GM12892 (cell line): Measurements from ENCODE around the gene ZSCAN29.

Experiments
- POLR2A ChIP-seq: IDR thresholded peaks from 2 replicates; pipeline ENCODE4 v1.6.1; 2011; ENCODE audit warnings: low read depth, low read length, control low read depth
- POLR2AphosphoS5 ChIP-seq: IDR thresholded peaks from 2 replicates; pipeline ENCODE4 v1.6.1; 2011; ENCODE audit warnings: low read depth, low read length, control low read depth

DNA sequence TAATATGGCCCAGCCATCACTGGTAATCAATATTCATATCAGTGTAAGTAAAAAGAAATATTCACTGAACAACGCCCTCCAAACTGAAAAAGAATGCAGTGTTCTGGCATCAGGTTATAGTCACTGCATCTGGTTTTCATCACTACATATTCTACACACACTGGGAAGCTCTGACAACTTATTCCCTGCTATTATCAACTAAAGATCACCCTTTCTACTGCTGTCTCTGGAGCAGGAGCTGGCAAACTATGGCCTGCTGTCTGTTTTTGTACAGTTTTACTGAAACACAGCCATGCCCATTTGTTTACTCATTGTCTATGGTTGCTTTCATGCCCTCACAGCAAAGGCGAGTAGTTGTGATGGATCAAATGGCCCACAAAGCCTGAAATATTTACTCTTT is 35.3 kb upstream of the ZSCAN29 start:
- no peak for TF ChIP-seq POLR2AphosphoS5
- no peak for TF ChIP-seq POLR2A
